ENCODE results near the gene LY6G5B. TPM values are rescaled to one million over a fixed set of nuclear protein-coding genes. Genes with fewer than 3 reads are reported as not detected.

LY6G5B gene
- total RNA-seq, 4 donors from 2014 or later, result 2.9 to 4.0 (median 3.2) TPM

GRCh38 chr6:31693535-31693934 is 23.8 kb downstream of the LY6G5B start:
- Histone ChIP-seq H3K27ac (replicated peaks in 1 of 4) (no peak overlapping the region), H3K36me3 (peaks cover 54 to 100% (median 91%) of the 10 kb centered on the region in 4 donors), H3K4me3 (no peak overlapping the region), H3K9me3 (no peaks in the 10 kb centered on the region), H3K27me3 (no peaks in the 10 kb centered on the region), H3K4me1 (peaks cover 0 to 10% (median under 1%) of the 10 kb centered on the region in 4 donors)
- intact Hi-C loops (cut with DNase I), result no loop called here
- no peak for TF ChIP-seq CTCF (IDR thresholded peaks at IDR 0.05)
- TF ChIP-seq POLR2AphosphoS5 (IDR thresholded peaks at IDR 0.05), result no peak
- TF ChIP-seq EP300 (IDR thresholded peaks at IDR 0.05), result no peak
- 81% methylated on average over 6 of the region's 6 CpGs for WGBS
- DNase-seq (ENCODE audit: extremely low spot score), result no peak

GRCh38 chr6:31697555-31697954 is 27.8 kb downstream of the LY6G5B start:
- 30% methylated on average over 3 of the region's 3 CpGs for WGBS
- H3K36me3 ChIP-seq, result peaks cover 50 to 84% (median 68%) of the 10 kb centered on the region in 4 donors
- intact Hi-C loops (cut with DNase I), result no loop called here

GRCh38 chr6:31700740-31701401 is 31.1 kb downstream of the LY6G5B start:
- Histone ChIP-seq H3K4me3 (peak overlapping the region in 1 of 4 donors; percentile 81), H3K9me3 (no peaks in the 10 kb centered on the region), H3K4me1 (peaks cover 21 to 49% (median 32%) of the 10 kb centered on the region in 4 donors), H3K36me3 (peaks cover 23 to 51% (median 35%) of the 10 kb centered on the region in 4 donors), H3K27ac (replicated peaks in 1 of 4) (peak overlapping the region in 2 of 4 donors; percentile 19 to 90), H3K27me3 (no peaks in the 10 kb centered on the region)
- 91% methylated on average over 5 of the region's 5 CpGs for WGBS
- DNase-seq (ENCODE audit: extremely low spot score), result no peak
- intact Hi-C loops (cut with DNase I), result no loop called here
- TF ChIP-seq CTCF (IDR thresholded peaks at IDR 0.05) (no peak), POLR2AphosphoS5 (IDR thresholded peaks at IDR 0.05) (no peak), EP300 (IDR thresholded peaks at IDR 0.05) (no peak), POLR2A (IDR thresholded peaks at IDR 0.05; ENCODE audit: low read depth) (no peak)

More at GRCh38 chr6:31697555-31697954, 27.8 kb downstream of the LY6G5B start:
- Histone ChIP-seq H3K27ac (replicated peaks in 1 of 4) (no peak overlapping the region), H3K4me3 (no peak overlapping the region), H3K4me1 (peaks cover 17 to 43% (median 25%) of the 10 kb centered on the region in 4 donors), H3K9me3 (no peaks in the 10 kb centered on the region), H3K27me3 (no peaks in the 10 kb centered on the region)
- DNase-seq (ENCODE audit: extremely low spot score), result no peak
- TF ChIP-seq POLR2AphosphoS5 (IDR thresholded peaks at IDR 0.05), result no peak
- no peak for TF ChIP-seq EP300 (IDR thresholded peaks at IDR 0.05)
- no peak for TF ChIP-seq CTCF (IDR thresholded peaks at IDR 0.05)
- TF ChIP-seq POLR2A (IDR thresholded peaks at IDR 0.05; ENCODE audit: low read depth), result no peak

- intact Hi-C loops (cut with DNase I), result no loop called here
- Histone ChIP-seq H3K27ac (replicated peaks in 1 of 4) (peak overlapping the region; percentile 90 to 99 (median 97)), H3K36me3 (peaks cover 13 to 41% (median 25%) of the 10 kb centered on the region in 4 donors), H3K4me1 (peaks cover 21 to 49% (median 32%) of the 10 kb centered on the region in 4 donors), H3K4me3 (peak overlapping the region; percentile 64 to 86 (median 80)), H3K27me3 (no peaks in the 10 kb centered on the region), H3K9me3 (no peaks in the 10 kb centered on the region)
- 13% methylated on average over 7 of the region's 7 CpGs for WGBS
- TF ChIP-seq POLR2AphosphoS5 (IDR thresholded peaks at IDR 0.05) (no peak), CTCF (IDR thresholded peaks at IDR 0.05) (no peak), EP300 (IDR thresholded peaks at IDR 0.05) (no peak), POLR2A (IDR thresholded peaks at IDR 0.05; ENCODE audit: low read depth) (no peak)
- DNase-seq (ENCODE audit: extremely low spot score), result no peak
These were observed 32.1 kb downstream of the LY6G5B start for GRCh38 chr6:31701666-31702404.
